Thyroid gland (tissue), 4 donors: ENCODE results near the gene NECAB2. TPM values are rescaled to one million over a fixed set of nuclear protein-coding genes. Genes with fewer than 3 reads are reported as not detected.

Source experiments
- DNase-seq, 2 donors: peaks; one replicate each; pipeline ENCODE4 v3.0.0-alpha.2; 2019
- H3K27ac ChIP-seq, 3 donors: fragments of 200-600 bp; sonication (generic); 1 replicate in 2 of 3; 2 replicates in 1 of 3; pipeline ENCODE4 v1.5.1; 2016 to 2019; ENCODE audit warnings: mild to moderate bottlenecking in 1 of 3, moderate library complexity in 1 of 3
- H3K27me3 ChIP-seq: fragments of 200-600 bp; sonication (generic); one replicate; pipeline ENCODE4 v1.5.1; 2019
- H3K36me3 ChIP-seq, 2 donors: fragments of 200-600 bp; sonication (generic); one replicate each; pipeline ENCODE4 v1.5.1; 2016 to 2019
- H3K4me1 ChIP-seq, 2 donors: fragments of 200-600 bp; sonication (generic); one replicate each; pipeline ENCODE4 v1.5.1; 2017 to 2019
- H3K4me3 ChIP-seq, 3 donors: fragments of 200-600 bp; sonication (generic); replicated peaks in 1 of 3; 1 replicate in 2 of 3; 2 replicates in 1 of 3; pipeline ENCODE4 v1.5.1; 2016; ENCODE audit warnings: mild to moderate bottlenecking in 1 of 3
- H3K9me3 ChIP-seq: fragments of 200-600 bp; sonication (generic); one replicate; pipeline ENCODE4 v1.5.1; 2017
- POLR2A ChIP-seq, 2 donors: fragments of 450-650 bp; IDR thresholded peaks; one replicate each; pipeline ENCODE4 v1.6.1; 2017; ENCODE audit warnings: antibody characterized with exemption in 2 of 2, mild to moderate bottlenecking in 2 of 2, moderate library complexity in 1 of 2
- WGBS, 2 donors: methylation state at CpG; one replicate each; pipeline ENCODE4 v1.1.5; 2017; 5-methylcytosine and 5-hydroxymethylcytosine counted together
- intact Hi-C: fragments of 100-400 bp; cut with DNase I; formaldehyde crosslinking; loops from one replicate; pipeline ENCODE4 v1.15.1; 2023
- total RNA-seq, 4 donors: library from RNA; depleted of rRNA; stranded (reverse); fragments of >200 nt; gene quantifications; one replicate each; pipeline ENCODE4 v1.2.3, GENCODE V29; 2016
- TF ChIP-seq, protein P1 (sequence below), 6 experiments: fragments of 200-600 bp in 3 of 6; fragments of 450-650 bp in 3 of 6; sonication (generic) in 3 of 6; IDR thresholded peaks; one replicate each; pipeline ENCODE4 v1.5.1; 2016 to 2019; ENCODE audit warnings: antibody characterized with exemption in 6 of 6, mild to moderate bottlenecking in 2 of 6, inconsistent platforms in 1 of 6, moderate library complexity in 1 of 6

NECAB2 gene
- total RNA-seq, 4 donors from 2014 or later = 0.63 to 0.94 TPM; not detected in 2

DNA sequence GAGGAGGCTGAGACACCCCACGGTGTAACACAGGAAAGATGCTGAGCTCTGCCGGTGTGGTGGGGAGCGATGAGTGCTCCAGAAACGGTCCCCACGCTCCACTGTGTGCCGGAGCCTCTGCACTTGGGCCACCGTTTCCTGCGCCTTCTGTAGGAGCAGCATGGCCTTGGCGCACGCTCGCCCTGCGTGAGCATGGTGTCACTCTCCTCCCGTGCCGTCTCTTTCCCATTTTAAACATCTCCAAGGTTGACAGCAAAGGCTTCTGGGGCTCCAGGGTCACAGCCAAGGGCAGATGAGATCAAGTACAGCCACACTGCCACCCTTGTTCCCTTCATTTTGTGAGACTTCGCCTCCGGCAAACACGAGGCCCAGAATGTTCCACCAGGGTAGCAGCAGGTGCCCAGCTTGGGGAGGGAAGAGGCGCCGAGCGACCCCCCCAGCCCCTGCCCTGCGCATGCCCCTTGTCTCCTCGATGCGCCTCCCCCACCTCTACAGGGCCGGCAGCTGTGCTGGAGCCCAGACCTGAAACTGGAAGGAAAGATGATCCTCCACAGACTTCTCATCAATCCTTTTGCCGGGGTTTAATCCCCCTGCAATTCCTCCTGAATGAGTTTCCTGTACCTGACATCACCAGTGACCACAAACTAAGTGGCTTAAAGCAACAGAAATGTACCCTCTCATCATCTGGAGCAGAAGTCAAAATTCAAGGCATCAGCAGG is 34.9 kb upstream of the NECAB2 start:
- 88 to 90% methylated on average over 25 of the region's 25 CpGs for WGBS, 2 donors
- intact Hi-C loops = no loop called here
- no peak for TF ChIP-seq POLR2A (IDR thresholded peaks at IDR 0.05)
- TF ChIP-seq, protein P1, sequence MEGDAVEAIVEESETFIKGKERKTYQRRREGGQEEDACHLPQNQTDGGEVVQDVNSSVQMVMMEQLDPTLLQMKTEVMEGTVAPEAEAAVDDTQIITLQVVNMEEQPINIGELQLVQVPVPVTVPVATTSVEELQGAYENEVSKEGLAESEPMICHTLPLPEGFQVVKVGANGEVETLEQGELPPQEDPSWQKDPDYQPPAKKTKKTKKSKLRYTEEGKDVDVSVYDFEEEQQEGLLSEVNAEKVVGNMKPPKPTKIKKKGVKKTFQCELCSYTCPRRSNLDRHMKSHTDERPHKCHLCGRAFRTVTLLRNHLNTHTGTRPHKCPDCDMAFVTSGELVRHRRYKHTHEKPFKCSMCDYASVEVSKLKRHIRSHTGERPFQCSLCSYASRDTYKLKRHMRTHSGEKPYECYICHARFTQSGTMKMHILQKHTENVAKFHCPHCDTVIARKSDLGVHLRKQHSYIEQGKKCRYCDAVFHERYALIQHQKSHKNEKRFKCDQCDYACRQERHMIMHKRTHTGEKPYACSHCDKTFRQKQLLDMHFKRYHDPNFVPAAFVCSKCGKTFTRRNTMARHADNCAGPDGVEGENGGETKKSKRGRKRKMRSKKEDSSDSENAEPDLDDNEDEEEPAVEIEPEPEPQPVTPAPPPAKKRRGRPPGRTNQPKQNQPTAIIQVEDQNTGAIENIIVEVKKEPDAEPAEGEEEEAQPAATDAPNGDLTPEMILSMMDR (IDR thresholded peaks at IDR 0.05) = no peak

DNA sequence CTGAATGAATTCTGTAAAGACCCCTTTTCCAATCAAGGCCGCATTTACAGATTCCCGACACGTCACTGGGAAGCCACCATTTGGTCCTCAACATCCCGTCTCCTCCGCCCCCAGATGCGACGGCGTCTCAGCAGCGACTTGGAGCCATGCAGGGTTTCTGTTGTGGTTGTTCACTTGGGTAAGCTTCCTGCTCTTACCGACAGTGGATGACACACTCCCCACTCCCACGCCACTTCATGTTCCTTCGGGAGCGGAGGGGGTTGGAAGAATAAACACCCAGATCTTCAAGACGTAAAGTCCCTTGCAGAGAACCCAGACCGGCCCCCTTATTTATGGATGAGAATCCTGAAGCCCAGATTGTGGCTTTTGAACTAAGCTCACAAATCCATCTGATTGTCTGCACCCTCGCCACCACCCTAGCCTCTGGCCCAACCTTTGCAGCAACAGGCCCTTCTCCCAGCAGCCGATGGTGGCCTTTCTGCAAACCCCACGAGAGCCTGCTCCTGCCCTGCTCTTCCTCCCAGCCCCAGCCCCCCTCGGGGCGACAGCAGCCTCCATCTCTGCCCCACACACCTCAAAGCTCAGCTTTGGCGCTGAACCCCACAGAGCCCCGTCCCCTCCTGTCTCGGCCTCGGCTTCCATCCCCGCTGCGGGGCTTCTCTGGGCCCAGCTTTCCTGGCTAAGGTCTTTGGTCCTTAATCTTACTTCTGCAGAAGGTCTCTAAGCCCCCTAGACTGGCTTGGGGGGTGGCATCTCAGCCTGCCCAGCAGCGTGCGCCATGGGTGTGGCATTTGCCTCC is 34.0 kb upstream of the NECAB2 start:
- Histone ChIP-seq H3K4me1 (no peaks in the 10 kb centered on the region), H3K9me3 (no peaks in the 10 kb centered on the region), H3K36me3 (no peaks in the 10 kb centered on the region), H3K27ac (no peak overlapping the region), H3K27me3 (no peaks in the 10 kb centered on the region), H3K4me3 (no peak overlapping the region)
- WGBS, 2 donors = 84 to 86% methylated on average over 27 of the region's 28 CpGs
- intact Hi-C loops = no loop called here
- TF ChIP-seq, protein P1 (IDR thresholded peaks at IDR 0.05) = no peak
- TF ChIP-seq POLR2A (IDR thresholded peaks at IDR 0.05) = no peak
- DNase-seq = no peak

More for the DNA sequence above, 34.9 kb upstream of the NECAB2 start:
- H3K9me3 ChIP-seq = no peaks in the 10 kb centered on the region
- H3K4me3 ChIP-seq = no peak overlapping the region
- H3K27ac ChIP-seq = no peak overlapping the region
- H3K36me3 ChIP-seq = no peaks in the 10 kb centered on the region
- no peaks in the 10 kb centered on the region for H3K27me3 ChIP-seq
- no peaks in the 10 kb centered on the region for H3K4me1 ChIP-seq
- no peak for DNase-seq

DNA sequence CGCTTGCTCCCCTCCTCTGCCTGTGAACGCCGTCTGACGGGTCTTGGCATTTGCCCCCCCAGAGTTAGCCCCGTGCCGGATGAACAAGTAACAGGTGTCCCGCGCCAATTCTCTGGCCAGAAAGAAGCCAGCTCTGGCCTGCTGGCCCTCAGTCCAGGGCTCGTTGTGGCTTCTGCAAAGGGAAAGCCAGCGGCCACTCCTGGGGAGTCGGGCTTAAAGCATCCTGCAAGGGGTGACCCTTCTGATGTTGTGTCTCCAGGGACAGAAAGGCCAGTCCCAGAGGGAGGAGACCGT is 33.4 kb upstream of the NECAB2 start:
- 65 to 77% methylated on average over 8 to 12 of the region's 12 CpGs for WGBS, 2 donors
- intact Hi-C loops = no loop called here
- TF ChIP-seq POLR2A (IDR thresholded peaks at IDR 0.05) = no peak
- TF ChIP-seq, protein P1 (IDR thresholded peaks at IDR 0.05) = no peak

DNA sequence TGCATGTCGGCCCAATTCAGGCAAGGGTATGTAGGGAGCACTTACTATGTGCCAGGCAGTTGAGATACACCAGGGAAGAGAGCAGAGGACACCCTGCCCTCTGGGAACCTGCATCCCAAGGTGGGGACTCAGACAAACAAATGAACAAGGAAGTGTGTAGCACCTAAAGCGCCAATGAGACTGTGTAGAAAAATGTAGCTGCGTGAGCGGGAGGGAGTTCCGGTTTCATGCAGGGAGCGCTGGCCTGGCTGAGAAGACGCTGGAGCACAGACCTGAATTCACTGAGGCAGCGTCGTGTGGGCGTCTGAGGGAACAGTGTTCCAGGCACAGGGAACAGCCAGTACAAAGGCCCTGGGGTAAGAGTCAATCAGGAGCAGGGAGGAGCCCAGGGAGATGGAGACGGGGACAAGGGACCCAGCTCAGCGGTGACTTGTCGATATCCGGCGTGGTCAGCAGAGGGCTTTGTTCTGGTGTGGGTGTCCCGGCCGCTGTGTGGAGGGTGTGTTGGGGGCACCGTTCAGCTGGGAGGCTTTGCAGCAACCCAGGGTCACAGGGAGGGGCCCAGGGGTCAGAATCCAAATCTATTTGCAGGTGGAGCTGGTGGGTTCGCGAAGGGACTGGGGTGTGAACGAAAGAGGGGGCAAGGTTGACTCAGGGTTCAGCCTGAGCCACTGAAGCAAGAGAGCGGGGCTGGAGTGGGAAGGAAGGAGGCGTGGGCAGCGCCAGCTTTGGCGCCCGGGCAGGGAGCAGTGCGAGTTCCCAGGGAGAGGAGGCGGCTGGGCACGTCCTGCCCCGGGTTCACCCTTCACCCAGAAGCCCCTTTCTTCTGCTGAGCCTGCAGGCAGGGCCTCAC is 32.8 kb upstream of the NECAB2 start:
- no peak for DNase-seq
- TF ChIP-seq, protein P1 (IDR thresholded peaks at IDR 0.05) = no peak
- no peaks in the 10 kb centered on the region for H3K9me3 ChIP-seq
- no peaks in the 10 kb centered on the region for H3K27me3 ChIP-seq
- 86 to 90% methylated on average over 27 to 30 of the region's 30 CpGs for WGBS, 2 donors
- H3K4me3 ChIP-seq = no peak overlapping the region
- intact Hi-C loops = no loop called here
- H3K27ac ChIP-seq = no peak overlapping the region
- no peaks in the 10 kb centered on the region for H3K36me3 ChIP-seq
- no peaks in the 10 kb centered on the region for H3K4me1 ChIP-seq

More for the DNA sequence above, 33.4 kb upstream of the NECAB2 start:
- no peaks in the 10 kb centered on the region for H3K4me1 ChIP-seq
- H3K27ac ChIP-seq = no peak overlapping the region
- no peak overlapping the region for H3K4me3 ChIP-seq
- H3K27me3 ChIP-seq = no peaks in the 10 kb centered on the region
- no peaks in the 10 kb centered on the region for H3K36me3 ChIP-seq
- DNase-seq = no peak
- no peaks in the 10 kb centered on the region for H3K9me3 ChIP-seq
